RWPE1 (cell line): ENCODE measurements around the gene CEP128.

Experiments used
- CTCF ChIA-PET: fragments of 350-600 bp; sonication (Branson Sonifier 250); formaldehyde crosslinking; extraction: SDS; loops from one replicate; lab custom pipeline; 2021; lab: Yijun Ruan, JAX
- POLR2A ChIA-PET: fragments of 400-600 bp; formaldehyde crosslinking; extraction: SDS; loops from one replicate; lab custom pipeline; 2020; ENCODE audit warnings: antibody characterized with exemption; ENCODE audit not compliant: low non-redundant PET; lab: Yijun Ruan, JAX
- DNase-seq: peaks from one replicate; pipeline ENCODE4 v3.0.0; 2012; ENCODE audit warnings: low spot score
- H3K27ac ChIP-seq: fragments of 450-650 bp; 2 replicates; pipeline ENCODE4 v1.5.1; 2017
- TF ChIP-seq, protein P1 (sequence below): fragments of 450-650 bp; conservative IDR thresholded peaks from 2 replicates; pipeline ENCODE4 v1.5.1; 2017; ENCODE audit warnings: low read depth, mild to moderate bottlenecking

Gene CEP128

GRCh38 chr14:80575763-80576162 lies 365.8 kb downstream of the CEP128 start:
- CTCF ChIA-PET, result no interaction called here
- POLR2A ChIA-PET, result no interaction called here

GRCh38 chr14:80572666-80573065 lies 368.9 kb downstream of the CEP128 start:
- no peak overlapping the region for H3K27ac ChIP-seq
- TF ChIP-seq, protein P1, sequence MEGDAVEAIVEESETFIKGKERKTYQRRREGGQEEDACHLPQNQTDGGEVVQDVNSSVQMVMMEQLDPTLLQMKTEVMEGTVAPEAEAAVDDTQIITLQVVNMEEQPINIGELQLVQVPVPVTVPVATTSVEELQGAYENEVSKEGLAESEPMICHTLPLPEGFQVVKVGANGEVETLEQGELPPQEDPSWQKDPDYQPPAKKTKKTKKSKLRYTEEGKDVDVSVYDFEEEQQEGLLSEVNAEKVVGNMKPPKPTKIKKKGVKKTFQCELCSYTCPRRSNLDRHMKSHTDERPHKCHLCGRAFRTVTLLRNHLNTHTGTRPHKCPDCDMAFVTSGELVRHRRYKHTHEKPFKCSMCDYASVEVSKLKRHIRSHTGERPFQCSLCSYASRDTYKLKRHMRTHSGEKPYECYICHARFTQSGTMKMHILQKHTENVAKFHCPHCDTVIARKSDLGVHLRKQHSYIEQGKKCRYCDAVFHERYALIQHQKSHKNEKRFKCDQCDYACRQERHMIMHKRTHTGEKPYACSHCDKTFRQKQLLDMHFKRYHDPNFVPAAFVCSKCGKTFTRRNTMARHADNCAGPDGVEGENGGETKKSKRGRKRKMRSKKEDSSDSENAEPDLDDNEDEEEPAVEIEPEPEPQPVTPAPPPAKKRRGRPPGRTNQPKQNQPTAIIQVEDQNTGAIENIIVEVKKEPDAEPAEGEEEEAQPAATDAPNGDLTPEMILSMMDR, result no peak
- DNase-seq, result no peak
- ChIA-PET POLR2A (interaction anchor here (0.5 kb wide), 1 partner anchor 9 kb away, joined by 6 read pairs; no protein-coding TSS in a partner anchor), CTCF (interaction anchor here (0.5 to 0.7 kb wide), 2 partner anchors 22 to 1550 kb away, joined by 3 read pairs; no protein-coding TSS in a partner anchor)

More at GRCh38 chr14:80575763-80576162, 365.8 kb downstream of the CEP128 start:
- no peak for DNase-seq
- TF ChIP-seq, protein P1, result no peak
- no peak overlapping the region for H3K27ac ChIP-seq

GRCh38 chr14:80570930-80571298 lies 370.6 kb downstream of the CEP128 start:
- ChIA-PET CTCF (no interaction called here), POLR2A (no interaction called here)
- no peak for DNase-seq
- TF ChIP-seq, protein P1, result no peak
- no peak overlapping the region for H3K27ac ChIP-seq

GRCh38 chr14:80567905-80568536 lies 373.5 kb downstream of the CEP128 start:
- DNase-seq, result peak; percentile 67
- no peak overlapping the region for H3K27ac ChIP-seq
- ChIA-PET CTCF (interaction anchor here (0.6 kb wide), 2 partner anchors 354 to 512 kb away, joined by 3 read pairs; no protein-coding TSS in a partner anchor), POLR2A (no interaction called here)
- TF ChIP-seq, protein P1, result no peak

DNA sequence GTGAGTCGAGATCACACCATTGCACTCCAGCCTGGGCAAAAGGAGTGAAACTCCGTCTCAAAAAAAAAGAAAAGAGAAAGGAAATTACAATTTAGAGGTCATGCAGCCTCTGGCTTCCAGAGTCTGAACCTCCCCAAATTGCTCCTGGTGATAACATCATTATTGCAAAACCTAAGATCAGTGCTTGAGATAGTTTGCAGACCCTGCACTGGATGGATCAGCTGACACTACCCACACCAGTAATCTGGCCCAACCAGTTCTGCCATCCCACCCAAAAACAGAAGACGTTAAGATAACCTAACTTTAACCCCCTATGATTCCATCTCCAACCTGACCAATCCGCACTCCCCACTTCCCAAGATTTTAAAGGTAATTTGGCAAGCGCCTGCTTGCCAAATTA lies 376.5 kb downstream of the CEP128 start:
- TF ChIP-seq, protein P1, result no peak
- POLR2A ChIA-PET, result no interaction called here

DNA sequence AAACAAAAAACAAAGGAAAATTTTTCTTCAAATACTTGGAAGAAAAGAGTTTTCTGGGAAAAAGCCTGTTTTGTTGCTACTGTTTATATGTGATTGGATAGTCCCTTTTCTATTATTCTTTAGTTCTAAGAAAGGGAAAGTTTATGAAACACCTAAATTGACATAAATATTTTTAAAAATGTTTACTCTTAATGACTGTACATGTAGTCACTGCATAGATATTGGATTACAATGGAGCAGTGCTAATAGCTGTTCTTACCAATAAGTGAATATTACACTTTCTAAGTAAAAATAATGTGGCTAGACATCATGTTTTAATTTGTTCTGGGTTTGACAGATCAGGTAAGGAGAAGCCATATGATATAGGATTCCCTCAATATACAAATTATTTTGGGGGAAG lies 377.5 kb downstream of the CEP128 start:
- POLR2A ChIA-PET, result interaction anchor here (0.8 kb wide), 1 partner anchor 8 kb away, joined by 6 read pairs; no protein-coding TSS in a partner anchor
- CTCF ChIA-PET, result no interaction called here

More for the DNA sequence above, 376.5 kb downstream of the CEP128 start:
- H3K27ac ChIP-seq, result no peak overlapping the region
- CTCF ChIA-PET, result no interaction called here
- no peak for DNase-seq

More for the DNA sequence above, 377.5 kb downstream of the CEP128 start:
- no peak overlapping the region for H3K27ac ChIP-seq
- TF ChIP-seq, protein P1, result no peak
- DNase-seq, result no peak
